Gastroesophageal sphincter (tissue), 3 donors: ENCODE measurements around the gene SACM1L.

Experiments used
- CTCF ChIP-seq, 4 experiments: fragments of 200-600 bp in 2 of 4; fragments of 450-650 bp in 2 of 4; sonication (generic) in 1 of 4; IDR thresholded peaks; one replicate each; pipeline ENCODE4 v1.5.1; 2017 to 2019; ENCODE audit warnings: antibody characterized with exemption in 4 of 4, mild to moderate bottlenecking in 2 of 4, moderate library complexity in 2 of 4
- EP300 ChIP-seq: sonication (generic); formaldehyde crosslinking; IDR thresholded peaks from one replicate; pipeline ENCODE4 v1.6.1; 2017; ENCODE audit warnings: antibody characterized with exemption, mild to moderate bottlenecking
- POLR2A ChIP-seq, 2 donors: fragments of 450-650 bp; IDR thresholded peaks; one replicate each; pipeline ENCODE4 v1.6.1; 2017; ENCODE audit warnings: antibody characterized with exemption in 2 of 2, mild to moderate bottlenecking in 2 of 2, moderate library complexity in 1 of 2
- POLR2AphosphoS5 ChIP-seq: sonication (generic); formaldehyde crosslinking; IDR thresholded peaks from one replicate; pipeline ENCODE4 v1.6.1; 2017; ENCODE audit warnings: antibody characterized with exemption

DNA sequence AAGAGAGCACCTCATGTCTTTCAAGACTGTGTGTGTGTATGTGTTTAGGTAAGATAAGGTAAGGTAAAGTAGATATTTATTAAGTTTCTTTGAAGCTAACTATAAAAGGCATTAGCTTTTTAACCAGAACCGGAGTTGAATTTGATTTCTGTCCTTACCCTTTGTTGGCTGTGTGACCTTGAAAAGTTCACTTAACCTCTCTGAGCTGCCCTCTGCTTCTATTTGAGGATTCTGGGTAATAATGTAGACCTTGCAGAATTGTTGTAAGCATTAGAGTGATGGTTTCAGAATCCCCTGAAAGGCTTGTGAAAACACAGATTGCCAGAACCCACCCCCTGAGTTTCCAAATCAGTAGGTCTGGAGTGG lies 21.6 kb upstream of the SACM1L start:
- no peak for TF ChIP-seq EP300
- no peak for TF ChIP-seq POLR2AphosphoS5
- TF ChIP-seq CTCF (IDR thresholded peaks at IDR 0.05): no peak
- TF ChIP-seq POLR2A (IDR thresholded peaks at IDR 0.05): no peak
